Stimulated activated CD8-positive, alpha-beta memory T cell treated with anti-CD3 and anti-CD28 coated beads, Interleukin-15, amount 100 ng/mL, for 48 hours (primary cell): ENCODE measurements around the gene TMEM239.
A peak's percentile ranks its signal among the peaks of the same experiment; 100 is the strongest.

Source experiments
- DNase-seq, 2 donors: peaks; one replicate each; pipeline ENCODE4 v3.0.0-alpha.2; 2020; ENCODE audit warnings: low read depth in 2 of 2

The TMEM239 gene

GRCh38 chr20:2849529-2849928 lies 33.4 kb downstream of the TMEM239 start:
- no peak for DNase-seq

GRCh38 chr20:2851086-2851485 lies 34.9 kb downstream of the TMEM239 start:
- DNase-seq, result no peak

GRCh38 chr20:2858591-2858990 lies 42.4 kb downstream of the TMEM239 start:
- no peak for DNase-seq

DNA sequence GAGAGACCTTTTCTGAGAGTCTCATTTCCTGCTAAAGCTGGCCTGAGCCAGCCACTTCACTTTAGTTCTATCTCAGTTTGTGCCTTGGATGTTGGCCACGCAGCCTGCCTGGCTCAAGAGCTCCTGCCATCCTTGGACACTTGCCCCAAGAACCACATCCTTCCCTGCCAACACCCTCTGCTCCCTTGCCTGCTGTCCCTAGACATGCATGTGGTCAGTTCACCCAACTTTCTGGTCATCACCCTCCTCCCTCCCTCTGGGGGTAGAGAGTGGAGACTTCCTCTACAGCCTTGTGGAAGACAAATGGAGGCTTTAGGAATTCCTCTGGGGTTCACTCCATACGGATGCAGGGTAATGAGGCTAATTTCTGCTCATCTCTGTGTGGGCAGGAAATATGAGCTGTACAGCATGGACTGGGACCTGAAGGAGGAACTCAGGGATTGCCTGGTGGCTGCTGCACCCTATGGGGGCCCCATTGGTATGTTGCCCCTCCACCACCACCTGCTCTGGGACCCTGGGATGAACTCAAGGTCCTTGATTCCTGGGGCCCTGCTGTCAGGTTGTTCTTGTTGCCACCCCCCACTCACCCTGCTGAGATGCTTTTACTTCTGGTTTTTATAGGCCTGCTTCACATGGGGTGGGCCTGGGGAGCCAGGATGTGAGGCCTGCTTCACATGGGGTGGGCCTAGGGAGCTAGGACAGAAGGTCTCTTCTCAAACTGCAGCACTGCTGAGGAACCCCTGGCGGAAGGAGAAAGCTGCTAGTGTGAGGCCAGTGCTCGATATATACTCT lies 43.4 kb downstream of the TMEM239 start:
- DNase-seq, result no peak

GRCh38 chr20:2864626-2865025 lies 48.5 kb downstream of the TMEM239 start:
- no peak for DNase-seq

- no peak for DNase-seq
Observed at GRCh38 chr20:2865101-2865500, 48.9 kb downstream of the TMEM239 start.

- peak in 1 of 2 donors; percentile 65 for DNase-seq
Observed at GRCh38 chr20:2865630-2866029, 49.5 kb downstream of the TMEM239 start.

DNA sequence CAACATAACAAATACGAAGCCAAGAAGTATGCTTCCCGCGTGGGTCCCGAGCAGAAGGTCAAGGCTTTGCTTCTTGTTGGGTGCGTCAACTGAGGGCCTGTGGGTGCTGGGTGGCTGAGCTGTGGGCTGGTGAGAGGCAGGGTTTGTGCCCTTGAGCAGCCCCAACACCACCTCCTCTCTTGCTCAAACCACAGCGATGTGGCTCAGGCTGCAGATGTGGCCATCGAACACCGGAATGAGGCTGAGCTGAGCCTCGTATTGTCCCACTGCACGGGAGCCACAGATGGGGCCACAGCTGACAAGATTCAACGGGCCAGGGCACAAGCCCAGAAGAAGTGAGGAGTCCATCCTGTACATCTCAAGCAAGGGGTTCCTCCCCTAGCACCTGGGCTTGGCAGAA lies 50.1 kb downstream of the TMEM239 start:
- peak in 1 of 2 donors; percentile 26 for DNase-seq

- DNase-seq, result no peak
Observed at GRCh38 chr20:2867081-2867864, 51.1 kb downstream of the TMEM239 start.
